Mesenchymal stem cell (in vitro differentiated cells and primary cell): Measurements from ENCODE around the gene LY6G5C.

Source experiments
- DNase-seq: peaks from one replicate; pipeline ENCODE4 v3.0.0-alpha.2; 2013
- H2AFZ ChIP-seq: one replicate; pipeline ENCODE4 v1.6.1; 2013; ENCODE audit warnings: low read depth, mild to moderate bottlenecking, control low read depth, inconsistent platforms, low read length, moderate library complexity
- H2AK5ac ChIP-seq: 2 replicates; pipeline ENCODE4 v1.6.1; 2013; ENCODE audit warnings: low read length, moderate library complexity, mild to moderate bottlenecking, inconsistent platforms; ENCODE audit not compliant: severe bottlenecking
- H2BK120ac ChIP-seq: one replicate; pipeline ENCODE4 v1.6.1; 2013; ENCODE audit warnings: low read depth, mild to moderate bottlenecking, inconsistent platforms, low read length, moderate library complexity
- H2BK12ac ChIP-seq, 2 experiments: one replicate each; pipeline ENCODE4 v1.6.1; 2013; ENCODE audit warnings: inconsistent platforms in 2 of 2, low read length in 2 of 2, mild to moderate bottlenecking in 2 of 2, moderate library complexity in 2 of 2, control low read depth in 1 of 2
- H2BK15ac ChIP-seq: one replicate; pipeline ENCODE4 v1.6.1; 2013; ENCODE audit warnings: mild to moderate bottlenecking, low read depth, inconsistent platforms; ENCODE audit not compliant: poor library complexity, severe bottlenecking
- H2BK5ac ChIP-seq: 2 replicates; pipeline ENCODE4 v1.6.1; 2013; ENCODE audit warnings: low read depth, mild to moderate bottlenecking, low read length, control low read depth, inconsistent platforms; ENCODE audit not compliant: poor library complexity, severe bottlenecking
- H3K14ac ChIP-seq, 2 experiments: one replicate each; pipeline ENCODE4 v1.6.1; 2013; ENCODE audit warnings: inconsistent platforms in 2 of 2, low read length in 2 of 2, control low read depth in 1 of 2, mild to moderate bottlenecking in 1 of 2, moderate library complexity in 1 of 2
- H3K18ac ChIP-seq, 2 experiments: one replicate each; pipeline ENCODE4 v1.6.1; 2013; ENCODE audit warnings: inconsistent platforms in 2 of 2, low read length in 2 of 2, control low read depth in 1 of 2, low read depth in 1 of 2, mild to moderate bottlenecking in 1 of 2
- H3K23ac ChIP-seq, 2 experiments: one replicate each; pipeline ENCODE4 v1.6.1; 2013; ENCODE audit warnings: inconsistent platforms in 2 of 2, low read length in 2 of 2, mild to moderate bottlenecking in 2 of 2, moderate library complexity in 2 of 2, control low read depth in 1 of 2
- H3K27ac ChIP-seq: 2 replicates; pipeline ENCODE4 v1.5.1; 2013; ENCODE audit warnings: mild to moderate bottlenecking, moderate library complexity, low read length, control low read depth, inconsistent platforms; ENCODE audit not compliant: poor library complexity, severe bottlenecking
- H3K27me3 ChIP-seq, 2 experiments: 2 replicates each; pipeline versions ENCODE4 v1.6.1 to v1.7.0; 2013; ENCODE audit warnings: low read length in 2 of 2, mild to moderate bottlenecking in 2 of 2, moderate library complexity in 2 of 2, control low read depth in 1 of 2, inconsistent platforms in 1 of 2; ENCODE audit not compliant: control insufficient read depth in 1 of 2, insufficient read depth in 1 of 2
- H3K36me3 ChIP-seq, 2 experiments: 2 replicates each; pipeline versions ENCODE4 v1.6.1 to v1.7.0; 2013; ENCODE audit warnings: low read length in 2 of 2, control low read depth in 1 of 2, inconsistent platforms in 1 of 2, low read depth in 1 of 2, mild to moderate bottlenecking in 1 of 2; ENCODE audit not compliant: insufficient read depth in 2 of 2, control insufficient read depth in 1 of 2
- H3K4ac ChIP-seq, 2 experiments: one replicate each; pipeline ENCODE4 v1.6.1; 2013; ENCODE audit warnings: inconsistent platforms in 2 of 2, low read length in 2 of 2, mild to moderate bottlenecking in 2 of 2, moderate library complexity in 2 of 2, control low read depth in 1 of 2, low read depth in 1 of 2
- H3K4me1 ChIP-seq: 2 replicates; pipeline ENCODE4 v1.6.1; 2013; ENCODE audit warnings: low read depth, low read length, control low read depth; ENCODE audit not compliant: control insufficient read depth, insufficient read depth
- H3K4me2 ChIP-seq: 2 replicates; pipeline ENCODE4 v1.6.1; 2013; ENCODE audit warnings: low read length, mild to moderate bottlenecking, inconsistent platforms; ENCODE audit not compliant: poor library complexity, severe bottlenecking
- H3K4me3 ChIP-seq, 2 experiments: 2 replicates each; pipeline versions ENCODE4 v1.5.1 to v1.7.0; 2013; ENCODE audit warnings: low read length in 2 of 2, mild to moderate bottlenecking in 2 of 2, control low read depth in 1 of 2, low read depth in 1 of 2; ENCODE audit not compliant: insufficient read depth in 1 of 2
- H3K79me1 ChIP-seq: replicated peaks from 2 replicates; pipeline ENCODE4 v1.6.1; 2013; ENCODE audit warnings: mild to moderate bottlenecking, control low read depth, low read length, inconsistent platforms; ENCODE audit not compliant: poor library complexity, severe bottlenecking
- H3K9ac ChIP-seq: 2 replicates; pipeline ENCODE4 v1.7.0; 2013; ENCODE audit warnings: mild to moderate bottlenecking, low read length, moderate library complexity
- H3K9me3 ChIP-seq: 2 replicates; pipeline ENCODE4 v1.7.0; 2013; ENCODE audit warnings: mild to moderate bottlenecking, low read length; ENCODE audit not compliant: control insufficient read depth
- H4K8ac ChIP-seq: one replicate; pipeline ENCODE4 v1.6.1; 2013; ENCODE audit warnings: inconsistent platforms, mild to moderate bottlenecking, low read length, moderate library complexity
- H4K91ac ChIP-seq: one replicate; pipeline ENCODE4 v1.6.1; 2013; ENCODE audit warnings: mild to moderate bottlenecking, low read length, inconsistent platforms
- WGBS: methylation state at CpG from one replicate; pipeline ENCODE4 v1.1.7; 2013; ENCODE audit warnings: mixed read lengths; 5-methylcytosine and 5-hydroxymethylcytosine counted together

The LY6G5C gene

DNA sequence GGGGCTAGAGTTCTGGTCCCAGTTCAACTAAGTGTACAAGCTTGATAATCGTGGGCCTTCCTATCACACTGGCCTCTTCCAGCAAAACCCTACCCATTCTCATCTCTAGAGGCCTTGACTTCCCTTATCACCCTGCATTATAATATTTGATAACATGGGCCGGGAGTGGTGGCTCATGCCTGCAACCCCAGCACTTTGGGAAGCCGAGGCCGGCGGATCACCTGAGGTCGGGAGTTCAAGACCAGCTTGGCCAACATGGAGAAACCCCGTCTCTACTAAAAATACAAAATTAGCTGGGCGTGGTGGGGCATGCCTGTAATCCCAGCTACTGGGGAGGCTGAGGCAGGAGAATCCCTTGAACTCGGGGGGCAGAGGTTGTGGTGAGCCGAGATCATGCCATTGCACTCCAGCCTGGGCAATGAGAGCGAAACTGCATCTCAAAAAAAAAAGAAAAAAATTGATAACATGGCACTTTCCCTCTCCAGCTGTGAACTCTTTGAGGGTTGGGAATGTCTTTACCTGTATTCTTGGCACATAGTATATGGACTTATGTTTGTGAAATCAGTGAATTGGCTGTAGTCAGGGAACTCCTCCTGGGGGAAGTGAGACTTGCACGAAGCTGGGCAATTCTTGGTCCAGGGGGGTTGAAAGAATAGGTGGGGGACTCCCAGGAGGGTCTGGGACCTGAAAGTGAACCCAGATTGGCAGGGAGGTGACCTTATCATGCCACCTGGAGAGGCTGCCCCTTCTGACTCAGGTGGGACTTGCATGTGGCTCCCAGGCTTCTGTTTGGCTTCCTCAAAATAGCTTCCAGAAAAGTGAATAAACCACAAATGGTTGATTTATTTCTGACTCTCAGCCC lies 19.4 kb downstream of the LY6G5C start:
- WGBS = 94% methylated on average over 11 of the region's 12 CpGs

DNA sequence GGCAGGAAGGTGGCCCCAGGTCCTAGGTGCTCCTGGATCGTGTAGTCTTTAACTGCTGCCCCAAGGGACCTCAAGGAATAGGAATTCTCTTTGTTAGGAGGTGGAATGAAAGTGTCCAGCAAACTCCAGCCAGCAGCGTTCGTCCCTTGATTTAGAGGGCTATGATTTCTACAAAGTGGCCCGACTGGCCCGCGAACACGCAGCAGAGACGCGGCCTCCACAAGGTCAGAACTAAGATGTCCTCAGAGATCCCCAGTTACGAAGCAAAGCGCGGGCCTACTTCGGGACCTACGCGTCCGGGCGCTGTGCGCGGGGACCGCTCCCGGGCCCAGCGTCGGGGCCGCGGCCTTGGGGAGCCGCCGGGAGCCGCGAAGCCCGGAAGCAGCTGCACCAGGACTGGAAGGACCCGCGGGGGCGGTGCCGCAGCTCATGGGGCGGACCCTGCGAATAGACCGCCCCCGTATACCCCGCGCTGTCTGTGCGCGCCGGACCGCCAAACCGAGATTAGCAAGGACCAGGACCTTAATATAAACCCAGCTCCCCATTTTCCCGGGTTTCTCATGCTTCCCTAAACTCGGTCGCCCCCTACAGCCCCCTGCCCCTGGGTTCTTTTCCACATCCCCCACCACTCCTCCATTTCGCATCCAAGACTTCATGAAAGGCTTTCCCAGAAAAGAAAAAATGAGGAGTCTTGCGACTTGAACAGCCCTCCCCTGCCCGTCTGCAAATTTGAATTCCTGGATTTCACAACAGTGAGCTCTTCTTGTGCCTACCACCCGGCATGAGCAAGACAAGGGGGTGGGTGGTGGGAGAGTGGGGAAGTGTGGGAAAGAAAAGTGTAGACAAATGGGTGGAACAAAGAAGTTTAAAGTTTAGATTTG lies 20.2 kb downstream of the LY6G5C start, which contains the start of gene C6orf47:
TSS of gene C6orf47 (minus strand) at position 398 of the 881 bp plus-strand sequence. CDS start 831 bp downstream, outside the sequence.
- Histone ChIP-seq H4K8ac (peak within 1 kb of the TSS; percentile 89), H3K18ac (peak within 1 kb of the TSS; percentile 82 to 97), H2AFZ (peak within 1 kb of the TSS; percentile 72), H3K4me3 (peak within 1 kb of the TSS; percentile 78 to 98), H2AK5ac (peak within 1 kb of the TSS; percentile 44), H4K91ac (peak within 1 kb of the TSS; percentile 78), H3K27ac (peak within 1 kb of the TSS; percentile 86), H3K23ac (peak within 1 kb of the TSS in 1 of 2 experiments; percentile 90), H2BK5ac (peak within 1 kb of the TSS; percentile 24), H3K4me2 (peak within 1 kb of the TSS; percentile 90), H3K4me1 (peaks cover 38% of the 10 kb centered on the region), H2BK120ac (peak within 1 kb of the TSS; percentile 9), H3K36me3 (peaks cover 33 to 47% of the 10 kb centered on the region in 2 experiments), H3K9me3 (no peaks in the 10 kb centered on the region), H3K4ac (peak within 1 kb of the TSS; percentile 61 to 94), H2BK12ac (peak within 1 kb of the TSS in 1 of 2 experiments; percentile 55), H3K79me1 (peaks cover 23% of the 10 kb centered on the region), H2BK15ac (no peak within 1 kb of the TSS), H3K14ac (peak within 1 kb of the TSS in 1 of 2 experiments; percentile 93), H3K27me3 (no peaks in the 10 kb centered on the region), H3K9ac (peak within 1 kb of the TSS; percentile 97)
- WGBS = 2% methylated on average over 52 of the region's 52 CpGs
- peak; percentile 86 for DNase-seq

More for the DNA sequence above, 19.4 kb downstream of the LY6G5C start:
- H3K4me1 ChIP-seq = peaks cover 33% of the 10 kb centered on the region
- H3K36me3 ChIP-seq = peaks cover 30 to 38% of the 10 kb centered on the region in 2 experiments
- no peak overlapping the region for H2AFZ ChIP-seq
- H2BK12ac ChIP-seq = peak overlapping the region in 1 of 2 experiments; percentile 25
- no peak overlapping the region for H2BK15ac ChIP-seq
- no peak overlapping the region for H4K8ac ChIP-seq
- H3K9ac ChIP-seq = peak overlapping the region; percentile 97
- H3K9me3 ChIP-seq = no peaks in the 10 kb centered on the region
- H3K4me3 ChIP-seq = peak overlapping the region in 1 of 2 experiments; percentile 98
- H3K23ac ChIP-seq = no peak overlapping the region
- H3K27ac ChIP-seq = no peak overlapping the region
- H2AK5ac ChIP-seq = no peak overlapping the region
- no peak overlapping the region for H2BK5ac ChIP-seq
- no peaks in the 10 kb centered on the region for H3K27me3 ChIP-seq
- H3K14ac ChIP-seq = no peak overlapping the region
- no peak overlapping the region for H4K91ac ChIP-seq
- no peak overlapping the region for H3K4ac ChIP-seq
- peak overlapping the region; percentile 90 for H3K4me2 ChIP-seq
- H3K18ac ChIP-seq = no peak overlapping the region
- no peak overlapping the region for H2BK120ac ChIP-seq
- peaks cover 17% of the 10 kb centered on the region for H3K79me1 ChIP-seq
- DNase-seq = no peak

DNA sequence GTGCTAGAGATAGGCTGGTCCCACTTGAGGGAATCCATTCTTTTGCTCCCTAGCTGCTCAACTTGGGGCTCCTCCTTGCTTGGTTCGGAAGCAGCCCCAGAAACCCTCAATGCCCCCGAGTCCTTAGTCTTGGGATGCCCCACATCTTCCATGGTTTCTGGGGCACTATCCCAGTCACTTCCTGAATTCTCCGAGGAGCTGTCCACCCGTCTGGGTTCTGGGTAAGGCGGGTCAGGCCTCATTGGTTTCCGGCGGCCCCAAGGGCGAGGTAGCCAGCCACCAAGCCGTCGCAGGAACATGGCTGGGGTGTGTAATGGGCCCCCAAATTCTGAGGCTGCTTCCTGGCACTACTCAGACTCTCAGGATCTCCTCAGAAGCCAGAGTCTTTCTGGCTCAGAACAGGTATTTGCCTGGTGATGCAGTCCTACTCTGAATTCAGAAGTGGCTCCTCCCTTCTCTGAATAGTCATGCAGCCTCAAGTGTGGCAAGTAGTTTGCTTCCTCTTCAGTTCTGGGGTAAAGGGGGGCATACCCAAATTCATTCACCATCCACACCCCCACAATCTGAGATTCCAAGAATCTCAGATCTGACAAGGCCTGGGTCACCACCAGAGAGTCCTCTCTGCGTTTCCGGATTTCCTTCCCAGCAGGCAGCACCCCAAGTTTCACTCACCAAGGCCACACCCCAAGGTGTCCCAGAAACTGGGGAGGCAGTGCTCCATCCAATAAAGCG lies 21.1 kb downstream of the LY6G5C start:
- H3K4me2 ChIP-seq = peak overlapping the region; percentile 89
- peak overlapping the region; percentile 82 to 97 for H3K18ac ChIP-seq
- H3K79me1 ChIP-seq = peaks cover 24% of the 10 kb centered on the region
- H3K4ac ChIP-seq = peak overlapping the region; percentile 61 to 94
- peak overlapping the region in 1 of 2 experiments; percentile 93 for H3K14ac ChIP-seq
- peak overlapping the region in 1 of 2 experiments; percentile 55 for H2BK12ac ChIP-seq
- peak overlapping the region in 1 of 2 experiments; percentile 90 for H3K23ac ChIP-seq
- no peaks in the 10 kb centered on the region for H3K27me3 ChIP-seq
- H2AFZ ChIP-seq = peak overlapping the region; percentile 72
- H3K9me3 ChIP-seq = no peaks in the 10 kb centered on the region
- no peak overlapping the region for H2BK120ac ChIP-seq
- H2BK15ac ChIP-seq = no peak overlapping the region
- H3K27ac ChIP-seq = peak overlapping the region; percentile 86
- peak overlapping the region; percentile 89 for H4K8ac ChIP-seq
- peak overlapping the region; percentile 78 to 98 for H3K4me3 ChIP-seq
- H2BK5ac ChIP-seq = no peak overlapping the region
- H4K91ac ChIP-seq = peak overlapping the region; percentile 78
- peak overlapping the region; percentile 44 for H2AK5ac ChIP-seq
- WGBS = 55% methylated on average over 13 of the region's 13 CpGs
- peak; percentile 52 for DNase-seq
- H3K9ac ChIP-seq = peak overlapping the region; percentile 97
- peaks cover 33 to 53% of the 10 kb centered on the region in 2 experiments for H3K36me3 ChIP-seq
- peaks cover 39% of the 10 kb centered on the region for H3K4me1 ChIP-seq
